ENCODE results near the gene ITGB7.

- no peak for TF ChIP-seq SNRNP70 (optimal IDR thresholded peaks at IDR 0.05; ENCODE audit: low read depth, low read length)
- no peak for TF ChIP-seq MAZ (CRISPR knock-in tag; conservative IDR thresholded peaks at IDR 0.05 in 1 of 2, IDR thresholded peaks at IDR 0.05 in 1 of 2)
- TF ChIP-seq CBX8 (IDR thresholded peaks at IDR 0.05; ENCODE audit: borderline replicate concordance, extremely low read depth, low read depth, low read length, poor library complexity, severe bottlenecking), result no peak
- no peak for TF ChIP-seq GABPA (tag; conservative IDR thresholded peaks at IDR 0.05; ENCODE audit: low read depth)
- no peak for TF ChIP-seq FOS (IDR thresholded peaks at IDR 0.05; ENCODE audit: extremely low read depth, insufficient read length)
- TF ChIP-seq ZNF644 (tag; IDR thresholded peaks at IDR 0.05; ENCODE audit: low read depth), result no peak
- no peak for TF ChIP-seq YY1 (IDR thresholded peaks at IDR 0.05; ENCODE audit: borderline replicate concordance in 1 of 3, control insufficient read depth in 1 of 3, extremely low read depth in 1 of 3, insufficient read depth in 3 of 3, insufficient read length in 1 of 3, insufficient replicate concordance in 2 of 3, low read depth in 1 of 3, low read length in 2 of 3)
Observed at GRCh38 chr12:53244337-53244736, 37.3 kb upstream of the ITGB7 start.
